Activated T-cell treated with anti-CD3 and anti-CD28 coated beads for 48 hours (primary cell): ENCODE results near the gene CCSER2.
"Not testable (repeated sequence)": the region's sequence is repeated elsewhere in the genome, so short reads cannot be mapped to it uniquely, and the experiment has no call there.

ENCODE experiments used
- DNase-seq: peaks from one replicate; pipeline ENCODE4 v3.0.0-alpha.2; 2020; ENCODE audit warnings: low read depth

CCSER2 gene

GRCh38 chr10:84392181-84392580 is 63.8 kb downstream of the CCSER2 start:
- no peak for DNase-seq

- DNase-seq: no peak
Observed at GRCh38 chr10:84395581-84395980, 67.2 kb downstream of the CCSER2 start.

- DNase-seq: no peak
Observed at GRCh38 chr10:84397735-84398144, 69.4 kb downstream of the CCSER2 start.

GRCh38 chr10:84398696-84399095 is 70.3 kb downstream of the CCSER2 start:
- DNase-seq: no peak

GRCh38 chr10:84401854-84402611 is 73.6 kb downstream of the CCSER2 start:
- no peak for DNase-seq

- no peak for DNase-seq
Observed at GRCh38 chr10:84404783-84405182, 76.4 kb downstream of the CCSER2 start.

GRCh38 chr10:84405662-84406061 is 77.3 kb downstream of the CCSER2 start:
- DNase-seq: no peak

GRCh38 chr10:84406561-84406960 is 78.2 kb downstream of the CCSER2 start:
- DNase-seq: no peak

- DNase-seq: no peak
Observed at GRCh38 chr10:84407388-84408049, 79.1 kb downstream of the CCSER2 start.

GRCh38 chr10:84412482-84412881 is 84.1 kb downstream of the CCSER2 start:
- DNase-seq: no peak

- not testable (repeated sequence) for DNase-seq
Observed at GRCh38 chr10:84414110-84414509, 85.7 kb downstream of the CCSER2 start.

- DNase-seq: no peak
Observed at GRCh38 chr10:84415539-84416244, 87.3 kb downstream of the CCSER2 start.

GRCh38 chr10:84416245-84416555 is 87.8 kb downstream of the CCSER2 start:
- no peak for DNase-seq

GRCh38 chr10:84423719-84424118 is 95.3 kb downstream of the CCSER2 start:
- DNase-seq: no peak

GRCh38 chr10:84424731-84425167 is 96.4 kb downstream of the CCSER2 start:
- DNase-seq: no peak

- DNase-seq: no peak
Observed at GRCh38 chr10:84427903-84428650, 99.7 kb downstream of the CCSER2 start.

GRCh38 chr10:84428711-84429110 is 100.3 kb downstream of the CCSER2 start:
- no peak for DNase-seq

GRCh38 chr10:84429926-84430520 is 101.6 kb downstream of the CCSER2 start:
- DNase-seq: peak; percentile 41

GRCh38 chr10:84432891-84433290 is 104.5 kb downstream of the CCSER2 start:
- no peak for DNase-seq

- DNase-seq: no peak
Observed at GRCh38 chr10:84440781-84441180, 112.4 kb downstream of the CCSER2 start.

GRCh38 chr10:84447701-84448400 is 119.5 kb downstream of the CCSER2 start:
- DNase-seq: no peak
